Kidney (tissue), 14 donors: ENCODE results near the gene RGS17. TPM values are rescaled to one million over a fixed set of nuclear protein-coding genes. Genes with fewer than 3 reads are reported as not detected.

Source experiments
- DNase-seq, 5 donors: peaks; one replicate each; pipeline ENCODE4 v3.0.0-alpha.2; 2013 to 2020
- FAIRE-seq: peaks from 2 replicates; lab custom pipeline; 2012; peaks lifted over from hg19 to GRCh38; lab: Jason Lieb, UNC
- H3K27ac ChIP-seq, 2 donors: one replicate each; pipeline ENCODE4 v1.7.0; 2013; ENCODE audit warnings: low read depth in 2 of 2, low read length in 2 of 2, inconsistent platforms in 1 of 2
- H3K27me3 ChIP-seq: one replicate; pipeline ENCODE4 v1.7.1; 2013; ENCODE audit warnings: low read length, inconsistent platforms; ENCODE audit not compliant: control insufficient read depth, insufficient read depth
- H3K36me3 ChIP-seq, 3 donors: one replicate each; pipeline versions ENCODE4 v1.7.0 to v1.7.1; 2013; ENCODE audit warnings: low read length in 3 of 3, control low read depth in 1 of 3, inconsistent platforms in 1 of 3; ENCODE audit not compliant: insufficient read depth in 3 of 3, control insufficient read depth in 2 of 3
- H3K4me1 ChIP-seq, 3 donors: one replicate each; pipeline versions ENCODE4 v1.7.0 to v1.7.1; 2013; ENCODE audit warnings: low read length in 3 of 3, inconsistent platforms in 1 of 3, low read depth in 1 of 3; ENCODE audit not compliant: control insufficient read depth in 2 of 3, insufficient read depth in 2 of 3
- H3K4me3 ChIP-seq, 3 donors: one replicate each; pipeline versions ENCODE4 v1.7.0 to v1.8.1; 2013; ENCODE audit warnings: low read length in 3 of 3, control low read depth in 1 of 3, inconsistent platforms in 1 of 3
- H3K9ac ChIP-seq, 3 donors: one replicate each; pipeline versions ENCODE4 v1.7.0 to v1.7.1; 2013; ENCODE audit warnings: low read length in 3 of 3, control low read depth in 1 of 3, inconsistent platforms in 1 of 3
- H3K9me3 ChIP-seq, 3 donors: one replicate each; pipeline versions ENCODE4 v1.7.0 to v1.7.1; 2013; ENCODE audit warnings: low read length in 3 of 3, control low read depth in 1 of 3, inconsistent platforms in 1 of 3; ENCODE audit not compliant: control insufficient read depth in 2 of 3, insufficient read depth in 1 of 3
- CTCF ChIP-seq: IDR thresholded peaks from 3 replicates; pipeline ENCODE4 v1.5.1; 2012; ENCODE audit warnings: mild to moderate bottlenecking, moderate library complexity, borderline replicate concordance; ENCODE audit not compliant: insufficient read depth; ENCODE audit errors: extremely low read depth
- intact Hi-C: fragments of 100-400 bp; cut with DNase I; formaldehyde crosslinking; loops from one replicate; pipeline ENCODE4 v1.11.1; 2022
- polyA plus RNA-seq: library from polyadenylated mRNA; stranded (reverse); fragments of 350-450 nt; fragmentation: Illumina TruSeq; extraction: RNeasy Lipid Tissue Mini Kit (QIAGEN cat#74804); gene quantifications from one replicate; pipeline ENCODE4 v1.2.3, GENCODE V29; 2014; ENCODE audit warnings: low read depth, low replicate concordance; ENCODE audit not compliant: insufficient read depth
- total RNA-seq: library from RNA; stranded (reverse); fragmentation: NEBNext Ultra II Directional; extraction: Animal tissue kit (Norgen Biotek cat#: 25700); gene quantifications from one replicate; pipeline ENCODE4 v1.2.1, GENCODE V29; 2021
- donor health status: control.
- donor health status: control.
- donor health status: control.
- donor health status: control.
- donor health status: control.
- donor health status: DM: yes; HTN: yes; CAD: no.
- donor health status: Normal renal cell carcinoma (clear cell type).

RGS17 gene
- total and polyA plus RNA-seq, 2 donors from 2014 or later = 0.28 TPM; not detected in 1

DNA sequence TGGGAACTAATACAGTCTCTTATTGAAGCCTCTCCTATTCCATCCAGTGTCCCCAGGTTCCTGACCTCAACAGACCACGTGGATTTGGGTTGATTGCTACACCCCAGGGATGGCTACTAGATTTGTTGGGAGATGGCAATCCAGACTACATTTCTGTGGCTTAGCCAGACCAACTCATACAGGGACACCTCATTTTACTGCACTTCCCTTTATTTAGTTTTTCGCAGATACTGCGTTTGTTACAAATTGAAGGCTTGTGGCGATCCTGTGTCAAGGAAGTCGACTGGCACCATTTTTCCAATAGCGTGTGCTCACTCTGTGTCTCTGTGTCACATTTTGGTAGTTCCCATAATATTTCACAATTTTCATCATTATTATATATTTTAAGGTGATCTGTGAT, 118.2 kb downstream of the RGS17 start:
- intact Hi-C loops = no loop called here
- TF ChIP-seq CTCF = no peak
- Histone ChIP-seq H3K27me3 (no peaks in the 10 kb centered on the region), H3K4me3 (no peak overlapping the region), H3K9me3 (no peaks in the 10 kb centered on the region), H3K36me3 (no peaks in the 10 kb centered on the region), H3K9ac (no peak overlapping the region), H3K4me1 (no peaks in the 10 kb centered on the region), H3K27ac (no peak overlapping the region)
- no peak for FAIRE-seq
- no peak for DNase-seq

DNA sequence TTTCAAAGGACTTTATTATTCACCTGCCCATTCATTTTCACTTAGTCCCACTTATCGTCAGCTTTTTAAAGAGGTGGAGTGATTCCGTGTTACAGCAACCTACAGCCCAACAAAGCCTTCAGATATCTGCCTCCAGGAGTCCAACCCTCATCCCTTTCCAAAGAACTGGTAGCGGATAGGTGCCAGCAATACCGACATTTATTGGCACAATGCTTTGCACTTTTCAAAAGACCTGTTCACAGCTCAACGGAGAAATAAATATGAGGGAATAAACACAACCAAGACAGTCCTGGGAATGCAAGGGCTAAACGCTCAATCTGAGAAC, 127.8 kb downstream of the RGS17 start:
- Histone ChIP-seq H3K4me1 (peaks cover 2 to 17% (median 7%) of the 10 kb centered on the region in 3 donors), H3K36me3 (no peaks in the 10 kb centered on the region), H3K27ac (peak overlapping the region; percentile 68 to 85), H3K4me3 (peak overlapping the region; percentile 98 to 100 (median 99)), H3K9ac (peak overlapping the region; percentile 26 to 85 (median 57)), H3K9me3 (no peaks in the 10 kb centered on the region), H3K27me3 (no peaks in the 10 kb centered on the region)
- intact Hi-C loops = no loop called here
- DNase-seq (peak in 2 of 5 donors; percentile 39 to 47), FAIRE-seq (no peak)
- TF ChIP-seq CTCF = no peak

DNA sequence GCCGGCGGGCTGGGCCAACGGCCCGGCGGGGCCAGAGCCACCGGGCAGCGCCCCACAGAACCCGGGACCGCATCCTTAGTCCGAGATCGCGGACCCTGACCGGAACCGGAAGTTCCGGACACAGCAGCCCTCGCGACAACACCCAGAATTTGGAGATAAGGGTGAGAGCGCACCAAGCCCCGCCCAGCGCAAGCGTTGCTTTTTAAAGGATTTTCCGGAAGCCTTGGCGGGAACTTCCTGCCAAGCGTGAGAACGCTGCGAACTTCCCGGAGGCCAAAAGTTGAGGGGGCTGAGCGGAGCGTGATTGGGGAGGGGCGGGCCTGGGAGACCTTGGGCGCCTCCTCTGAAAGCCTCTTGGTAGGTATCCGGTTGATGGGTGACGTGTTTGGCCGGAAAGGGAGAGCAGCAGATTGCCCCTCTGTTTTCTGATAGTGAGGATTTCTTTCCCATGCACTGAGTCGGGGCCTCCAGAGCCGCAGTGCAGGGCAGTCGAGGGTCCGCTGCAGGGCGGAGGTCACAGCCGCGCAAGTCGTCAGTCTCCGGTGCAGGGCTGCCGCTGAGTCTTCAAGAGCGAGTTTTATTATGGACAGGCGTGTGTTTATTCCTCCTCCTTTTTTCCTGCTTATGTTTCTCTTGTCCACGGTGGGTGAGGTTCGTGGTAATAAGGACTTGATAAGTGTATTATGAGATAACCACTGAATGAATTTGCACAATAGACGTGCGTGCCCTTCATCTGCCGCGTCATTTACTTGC, 128.3 kb downstream of the RGS17 start, which contains the start of gene MTRF1L:
TSS of gene MTRF1L (minus strand) at position 97 of the 753 bp plus-strand sequence. CDS start at position 73, 24 bp downstream.
- H3K9ac ChIP-seq = peak within 1 kb of the TSS; percentile 85 to 92 (median 87)
- H3K9me3 ChIP-seq = no peaks in the 10 kb centered on the region
- DNase-seq = peak; percentile 96 to 99 (median 97)
- peak within 1 kb of the TSS; percentile 68 to 85 for H3K27ac ChIP-seq
- FAIRE-seq = no peak
- H3K4me1 ChIP-seq = peaks cover 2 to 17% (median 7%) of the 10 kb centered on the region in 3 donors
- H3K4me3 ChIP-seq = peak within 1 kb of the TSS; percentile 98 to 100 (median 99)
- no peak for TF ChIP-seq CTCF
- H3K36me3 ChIP-seq = no peaks in the 10 kb centered on the region
- H3K27me3 ChIP-seq = no peaks in the 10 kb centered on the region
- intact Hi-C loops = no loop called here
